Inflammatory macrophage treated with lipopolysaccharide for 4 hours (primary cell): Measurements from ENCODE around the gene TRDN.
"Not testable (repeated sequence)": the region's sequence is repeated elsewhere in the genome, so short reads cannot be mapped to it uniquely, and the experiment has no call there.

ENCODE experiments used
- DNase-seq: peaks from one replicate; pipeline ENCODE4 v3.0.0-alpha.2; 2020

The TRDN gene

DNA sequence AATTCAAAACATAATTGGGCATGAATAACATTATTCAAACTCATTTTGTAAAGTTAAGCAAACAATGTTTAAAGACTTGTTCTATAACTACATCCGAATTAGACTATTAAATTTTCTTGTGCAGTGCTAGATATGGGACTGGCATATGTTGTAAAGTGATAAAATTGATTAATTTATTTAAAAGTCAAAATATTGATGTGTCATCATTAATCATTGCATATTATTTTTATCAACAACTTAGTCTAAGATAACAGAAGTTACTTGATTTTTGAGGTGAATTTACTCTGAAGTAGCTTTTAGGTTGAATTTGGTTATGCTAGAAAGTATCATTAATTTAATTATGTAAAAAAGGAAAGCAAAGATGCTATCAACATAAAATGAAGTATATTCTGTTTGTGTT lies 396.1 kb downstream of the TRDN start:
- no peak for DNase-seq

DNA sequence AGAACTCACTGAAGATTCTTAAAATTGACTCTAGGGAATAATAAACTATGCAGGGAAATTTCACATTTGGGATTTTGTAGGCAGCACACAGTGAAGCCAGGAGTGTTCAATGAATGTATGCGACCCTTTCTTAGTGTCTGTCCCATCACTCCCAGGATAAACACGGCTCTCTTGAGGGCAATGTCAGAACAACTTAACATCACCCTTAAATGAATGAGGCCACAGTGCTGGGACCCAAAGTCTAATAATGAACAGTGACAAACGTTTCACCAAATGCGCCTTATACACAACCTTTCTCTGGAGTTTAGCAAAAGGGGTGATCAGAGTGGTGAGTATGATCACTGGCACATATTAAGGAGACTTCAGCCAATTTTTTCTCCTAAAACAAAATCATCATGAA lies 403.4 kb downstream of the TRDN start:
- no peak for DNase-seq

DNA sequence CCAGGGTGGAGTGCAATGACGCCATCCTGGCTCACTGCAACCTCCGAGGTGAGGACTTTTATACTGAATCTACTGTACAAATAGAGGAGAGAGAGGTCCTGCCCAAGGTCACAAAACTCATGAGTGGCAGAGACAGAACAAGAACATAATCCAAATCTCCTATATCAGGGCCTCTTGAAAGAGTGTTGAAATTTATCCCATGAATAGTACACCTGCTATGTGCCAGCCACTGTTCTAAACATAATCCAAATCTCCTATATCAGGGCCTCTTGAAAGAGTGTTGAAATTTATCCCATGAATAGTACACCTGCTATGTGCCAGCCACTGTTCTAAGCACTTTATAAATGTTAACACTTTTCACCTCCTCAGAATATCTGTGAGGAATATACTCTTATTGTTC lies 409.0 kb downstream of the TRDN start:
- DNase-seq, result not testable (repeated sequence)

DNA sequence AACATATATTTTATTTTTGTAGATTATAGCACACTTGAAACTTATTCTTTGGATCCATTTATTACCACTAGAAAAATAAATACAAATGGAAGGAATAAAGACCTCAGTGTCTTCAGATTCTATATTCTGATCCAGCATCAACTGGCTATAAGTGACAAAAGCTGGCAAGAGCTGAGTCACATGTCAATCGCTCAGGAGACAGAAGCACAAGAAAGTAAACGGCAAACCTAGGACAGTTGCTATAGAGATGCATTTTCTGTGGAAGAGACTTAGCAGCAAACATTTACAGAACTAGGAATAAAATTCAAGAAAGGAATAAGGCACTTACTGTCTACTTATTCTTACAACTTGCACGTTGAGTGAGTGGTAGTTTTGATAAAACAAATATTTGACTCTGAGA lies 410.4 kb downstream of the TRDN start:
- DNase-seq, result no peak

DNA sequence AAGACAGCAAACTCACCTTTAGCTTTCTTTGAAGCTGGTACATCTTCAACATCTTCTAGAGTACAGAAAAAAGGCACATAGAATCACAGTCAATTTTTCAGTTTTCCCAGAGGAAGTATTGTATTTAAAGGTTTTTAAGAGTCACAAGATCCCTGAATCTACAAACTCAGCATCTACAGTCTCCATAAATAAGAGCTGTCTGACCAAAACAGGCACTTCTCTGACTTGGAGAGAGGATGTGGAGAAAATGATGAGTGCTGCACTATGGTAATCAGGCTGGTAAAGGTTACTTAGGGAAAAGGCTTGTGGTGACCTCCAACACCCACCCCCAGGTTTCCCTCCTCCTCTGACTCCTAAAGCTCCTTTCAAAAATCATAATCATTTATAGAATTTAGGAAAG lies 412.7 kb downstream of the TRDN start:
- no peak for DNase-seq

DNA sequence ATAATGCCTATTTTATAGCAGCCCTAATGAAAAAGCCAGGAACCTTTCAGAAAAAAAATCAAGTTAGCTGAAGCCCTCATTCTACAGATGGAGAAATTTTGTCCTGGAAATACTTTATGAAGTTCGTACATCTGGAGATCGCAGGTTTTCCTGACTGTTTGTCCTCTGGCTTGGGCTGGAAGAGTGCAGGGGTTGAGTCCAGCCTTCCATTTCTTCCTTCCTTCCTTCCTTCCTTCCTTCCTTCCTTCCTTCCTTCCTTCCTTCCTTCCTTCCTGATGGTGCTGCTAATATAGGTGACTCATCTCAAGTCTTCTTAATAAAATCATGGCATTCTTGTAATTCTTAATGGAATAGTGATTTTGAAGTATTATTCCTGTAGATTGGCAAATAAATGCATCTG lies 413.3 kb downstream of the TRDN start:
- no peak for DNase-seq

DNA sequence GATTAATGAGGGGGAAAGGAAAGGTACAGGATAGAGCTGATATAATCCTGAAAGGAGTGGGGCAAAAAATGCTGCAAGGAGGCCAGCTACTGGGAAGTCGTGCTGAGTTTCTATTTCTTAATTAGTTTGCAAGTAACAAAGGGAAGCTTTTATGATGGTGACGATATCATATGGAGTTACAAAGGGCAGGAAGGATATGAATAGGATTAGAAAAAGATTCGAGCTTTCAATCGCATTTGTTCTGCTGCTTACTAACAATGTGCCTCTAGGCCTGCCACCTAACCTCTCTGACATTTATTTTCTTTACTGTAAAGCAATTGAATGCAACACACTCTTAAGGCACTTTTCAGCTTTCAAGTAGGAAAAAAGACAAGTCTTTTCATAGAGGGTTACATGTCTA lies 421.5 kb downstream of the TRDN start:
- no peak for DNase-seq

DNA sequence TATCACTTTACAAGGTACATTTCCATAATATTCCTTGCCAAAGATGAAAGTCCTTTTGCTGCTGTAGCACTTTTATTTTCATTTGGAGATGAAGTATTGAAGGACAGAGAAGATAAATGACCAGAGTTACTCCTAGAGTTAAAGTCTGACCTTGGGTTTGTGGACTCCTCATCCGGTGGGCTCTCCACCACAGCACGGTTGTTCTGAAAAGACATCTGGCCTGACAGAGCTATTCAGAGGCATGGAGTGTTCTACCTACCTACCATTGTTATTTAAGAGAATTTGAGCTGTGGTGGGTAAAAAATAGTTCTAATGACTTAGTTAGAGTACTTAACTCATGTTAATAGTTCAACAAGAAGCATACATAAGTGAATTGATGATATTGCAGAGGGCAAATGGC lies 422.3 kb downstream of the TRDN start:
- DNase-seq, result no peak

DNA sequence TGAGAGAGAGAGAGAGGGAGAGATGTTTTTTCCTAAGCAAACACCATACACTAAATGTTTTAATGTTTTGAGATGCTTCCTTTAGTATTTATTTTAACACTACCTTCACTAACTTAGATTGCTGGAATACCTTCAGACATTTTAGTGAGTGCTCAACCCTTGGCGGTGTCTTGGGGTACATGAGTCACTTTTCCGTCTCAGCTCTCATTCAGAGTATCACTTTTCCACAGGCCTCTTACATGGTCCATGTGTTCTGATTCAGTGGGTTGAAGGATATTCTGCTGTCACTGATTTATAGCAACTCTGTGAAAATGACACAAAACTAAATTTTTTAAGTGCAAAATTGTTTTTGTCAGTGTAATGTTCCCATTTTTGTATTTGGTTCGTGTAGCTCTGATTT lies 422.8 kb downstream of the TRDN start:
- DNase-seq, result no peak

DNA sequence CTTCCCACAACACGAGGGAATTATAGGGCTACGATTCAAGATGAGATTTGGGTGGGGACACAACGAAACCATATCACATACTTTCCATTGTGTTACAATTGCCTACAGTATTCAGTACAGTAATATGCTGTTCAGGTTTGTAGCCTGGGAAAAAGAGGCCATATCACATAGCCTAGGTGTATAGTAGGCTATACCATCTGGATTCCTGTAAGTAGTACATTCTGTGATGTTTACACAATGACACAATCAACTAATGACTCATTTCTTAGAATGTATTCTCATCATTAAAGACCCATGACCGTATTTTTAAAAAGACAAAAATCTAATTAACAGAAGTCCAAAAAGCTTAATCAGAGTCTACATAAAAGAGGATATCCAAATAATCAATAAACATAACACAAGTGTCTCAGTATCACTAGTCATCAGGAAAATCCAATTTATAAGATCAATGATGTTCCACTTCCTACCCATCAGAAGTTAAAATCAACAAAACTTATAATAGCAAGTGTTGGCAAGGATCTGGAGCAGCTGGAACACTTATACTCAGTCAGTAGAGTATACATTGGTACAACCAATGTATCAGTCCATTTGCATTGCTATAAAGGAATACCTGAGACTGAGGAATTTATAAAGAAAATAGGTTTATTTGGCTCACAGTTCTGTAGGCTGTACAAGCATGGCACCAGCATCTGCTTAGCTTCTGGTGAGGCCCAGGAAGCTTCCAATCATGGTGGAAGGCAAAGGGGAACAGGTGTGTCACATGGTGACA lies 424.8 kb downstream of the TRDN start:
- DNase-seq, result no peak

DNA sequence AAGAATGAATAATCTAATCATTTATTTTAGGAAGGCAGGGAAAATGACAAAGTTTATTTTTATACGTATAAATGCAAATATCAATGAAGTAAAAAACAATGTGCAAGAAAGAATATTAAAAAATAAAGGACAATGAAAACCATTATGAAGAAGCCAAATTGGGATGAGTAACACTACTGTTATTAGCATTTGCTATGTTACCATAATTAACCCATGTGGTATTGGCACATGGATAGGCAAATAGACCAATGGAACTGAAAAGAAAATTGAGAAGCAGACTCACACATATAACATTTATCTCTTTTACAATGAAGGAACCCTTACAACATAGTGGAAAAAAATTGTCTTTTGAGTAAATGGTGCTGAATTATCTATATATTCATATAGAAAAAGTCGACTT lies 426.1 kb downstream of the TRDN start:
- DNase-seq, result no peak

DNA sequence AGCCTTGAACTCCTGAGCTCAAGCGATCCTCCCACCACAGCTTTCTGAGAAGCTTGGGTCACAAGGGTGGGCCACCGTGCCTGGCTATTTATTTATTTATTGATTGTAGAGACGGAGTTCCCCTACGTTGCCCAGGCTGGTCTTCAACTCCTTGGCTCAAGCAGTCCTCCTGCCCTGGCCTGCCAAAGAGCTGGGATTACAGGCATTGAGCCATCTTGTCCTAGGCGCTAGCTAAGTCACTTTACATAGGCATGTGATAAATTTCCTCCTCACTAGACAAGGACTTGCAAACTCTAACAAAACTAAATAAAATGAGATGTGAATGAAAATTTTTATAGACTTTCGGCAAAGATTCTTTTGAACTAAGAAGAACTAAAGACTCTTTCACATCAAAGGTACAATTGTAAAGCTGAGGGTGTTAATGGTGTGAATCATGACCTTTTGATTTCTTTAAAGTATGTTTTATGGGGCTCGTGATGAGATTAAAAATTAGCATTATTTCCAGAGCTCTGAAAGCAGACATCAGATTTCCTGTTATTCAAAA lies 428.7 kb downstream of the TRDN start:
- no peak for DNase-seq

DNA sequence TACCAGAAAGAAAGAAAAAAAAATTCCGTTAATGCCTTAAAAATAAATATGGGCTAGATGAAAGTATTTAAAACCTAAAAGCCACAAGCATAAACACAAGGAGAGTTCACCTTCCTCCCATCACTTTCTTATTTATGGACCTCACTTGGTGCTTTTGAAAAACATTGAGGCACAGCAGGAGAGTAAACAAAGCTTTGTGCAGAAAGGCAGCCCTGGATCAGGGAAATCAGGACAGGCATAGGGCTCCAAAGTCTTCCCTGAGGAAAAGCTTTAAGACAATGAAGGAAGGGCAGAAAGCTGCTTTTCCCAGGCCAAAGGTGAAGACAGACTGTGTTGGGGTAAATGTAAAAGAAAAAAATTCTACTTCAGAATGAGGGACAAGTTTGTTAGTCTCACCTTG lies 432.8 kb downstream of the TRDN start:
- no peak for DNase-seq

DNA sequence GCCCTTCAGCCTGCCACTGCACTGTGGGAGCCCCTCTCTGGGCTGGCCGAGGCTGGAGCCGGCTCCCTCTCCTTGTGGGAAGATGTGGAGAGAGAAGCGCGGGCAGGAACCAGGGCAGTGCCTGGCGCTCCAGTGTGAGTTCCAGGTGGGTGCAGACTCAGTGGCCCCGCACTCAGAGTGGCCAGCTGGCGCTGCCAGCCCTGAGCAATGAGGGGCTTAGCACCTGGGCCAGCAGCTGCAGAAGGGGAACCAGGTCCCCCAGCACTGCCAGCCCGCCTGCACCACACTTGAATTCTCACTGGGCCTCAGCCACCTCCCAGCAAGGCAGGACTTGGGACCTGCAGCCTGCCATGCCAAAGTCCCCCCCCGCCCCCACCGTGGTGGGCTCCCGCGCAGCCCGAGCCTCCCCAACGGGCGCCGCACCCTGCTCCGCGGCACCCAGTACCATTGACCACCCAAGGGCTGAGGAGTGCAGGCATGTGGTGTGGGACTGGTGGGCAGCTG lies 434.8 kb downstream of the TRDN start:
- DNase-seq, result no peak

DNA sequence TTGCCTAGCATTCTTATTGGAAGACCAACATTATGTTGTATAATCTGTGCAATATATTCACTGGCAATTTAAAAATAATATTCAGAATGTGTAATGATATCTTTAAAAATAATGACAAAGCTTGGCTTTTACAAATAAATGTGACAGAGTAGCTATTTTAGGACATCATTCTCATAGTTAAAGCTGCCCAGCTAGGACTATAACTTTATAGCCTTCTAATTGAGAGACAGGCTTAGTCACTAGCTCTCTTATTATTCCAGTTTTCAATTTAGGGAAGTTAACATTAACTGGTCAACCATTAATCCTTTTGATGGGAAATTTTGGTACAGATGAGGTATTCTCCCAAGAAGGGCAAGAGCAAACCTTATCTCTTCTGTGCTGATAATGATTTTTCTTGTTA lies 443.5 kb downstream of the TRDN start:
- DNase-seq, result no peak

DNA sequence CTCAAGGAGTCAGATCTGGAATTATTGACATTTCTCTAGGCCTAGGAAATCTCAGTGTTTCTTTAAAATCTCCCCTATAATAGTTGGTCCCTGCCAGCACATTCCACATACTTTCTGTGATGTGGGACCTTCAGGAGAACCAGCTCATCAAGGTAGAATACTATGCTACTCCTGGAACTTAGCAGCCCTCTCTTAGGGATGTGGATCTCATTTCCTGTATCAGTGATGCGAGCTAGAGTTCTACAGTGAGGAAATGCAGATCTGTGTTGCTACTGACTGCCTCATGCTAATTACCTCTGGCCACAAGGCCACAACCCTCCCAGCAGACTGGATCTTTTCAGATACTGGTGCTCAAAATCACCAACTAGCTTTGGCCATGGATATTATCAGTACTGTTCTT lies 446.9 kb downstream of the TRDN start:
- no peak for DNase-seq

DNA sequence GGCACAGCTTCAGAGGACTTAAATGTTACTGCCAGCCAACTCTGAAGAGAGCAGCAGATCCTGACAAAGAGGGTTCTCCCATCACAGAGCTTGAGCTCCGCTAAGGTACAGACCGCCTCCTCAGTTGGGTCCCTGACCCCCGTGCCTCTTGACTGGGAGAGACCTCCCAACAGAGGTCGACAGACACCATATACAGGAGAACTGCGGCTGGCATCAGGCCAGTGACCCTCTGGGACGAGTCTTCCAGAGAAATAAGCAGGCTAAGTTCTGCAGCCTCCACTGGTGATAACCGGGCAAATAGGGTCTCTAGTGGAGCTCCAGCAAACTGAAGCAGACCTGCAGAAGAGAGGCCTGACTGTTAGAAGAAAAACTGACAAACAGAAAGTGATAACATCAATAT lies 453.8 kb downstream of the TRDN start:
- DNase-seq, result no peak

DNA sequence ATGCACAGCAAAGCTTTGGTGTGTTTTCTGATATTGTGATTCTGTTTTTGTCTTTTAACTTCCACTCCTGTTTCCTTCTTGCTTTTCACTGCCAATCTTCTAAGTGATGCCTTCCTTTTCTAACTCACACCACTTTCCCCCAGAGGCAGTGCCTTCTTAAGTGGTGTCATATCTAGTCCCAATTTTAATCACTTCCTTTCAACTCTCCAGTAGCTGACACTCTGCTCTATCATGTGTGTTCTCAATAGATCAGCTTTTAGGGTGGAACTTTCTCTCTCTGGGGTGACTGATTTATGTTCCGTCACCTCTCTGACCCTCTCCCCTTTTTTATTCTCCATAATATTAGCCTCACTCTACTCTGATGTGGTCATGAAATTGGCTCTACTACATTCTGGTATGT lies 460.0 kb downstream of the TRDN start:
- DNase-seq, result no peak

DNA sequence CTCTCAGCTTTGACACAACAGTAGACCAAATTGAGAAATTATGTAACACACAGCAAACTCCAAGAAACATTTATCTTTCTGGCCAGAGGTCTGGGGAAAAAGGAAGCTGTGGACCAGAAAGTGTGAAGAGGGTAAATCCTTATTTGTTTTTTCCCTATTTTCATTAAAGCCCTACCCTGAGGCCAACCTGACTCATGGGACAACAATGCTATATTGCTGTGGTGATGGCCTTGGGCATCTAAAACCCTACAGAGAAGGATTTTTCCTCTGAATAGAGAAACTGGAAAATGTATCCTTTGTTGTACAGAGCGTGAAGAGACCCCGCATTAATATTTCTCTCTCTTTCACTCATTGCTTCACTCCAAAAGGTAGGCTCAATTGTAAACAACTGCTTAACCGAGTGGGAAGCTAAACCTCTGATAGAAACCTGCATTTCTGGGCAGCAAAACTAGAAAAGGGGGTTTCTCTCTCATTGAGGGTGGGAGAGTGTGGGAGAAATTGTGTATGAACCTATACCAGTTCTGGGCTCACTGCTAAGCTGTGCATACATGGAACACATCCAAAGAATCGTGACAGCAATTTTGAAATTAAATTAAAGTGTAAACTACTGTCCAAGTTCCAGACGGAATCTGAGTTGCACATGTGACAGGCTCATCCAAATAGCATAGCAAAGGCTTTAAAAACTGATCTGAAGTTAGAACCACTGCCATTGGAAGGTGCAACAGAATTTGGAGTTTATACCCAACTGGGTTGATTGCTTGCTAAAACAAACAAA lies 465.2 kb downstream of the TRDN start:
- DNase-seq, result no peak

DNA sequence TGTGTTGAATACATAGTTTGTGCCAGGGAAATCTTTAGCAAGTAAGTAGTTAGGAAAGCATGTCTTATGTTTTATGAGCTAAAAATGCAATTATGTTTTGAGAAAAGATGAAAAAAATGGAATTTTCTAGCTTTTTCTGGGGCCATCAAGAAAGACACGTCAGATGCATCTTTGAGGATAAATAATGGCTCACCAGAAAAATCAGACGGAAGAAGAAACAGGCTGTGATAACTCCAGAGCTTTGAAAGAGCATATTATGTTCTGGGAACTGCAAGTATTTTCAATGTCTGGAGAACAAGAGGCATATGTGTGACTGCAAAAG lies 467.0 kb downstream of the TRDN start:
- DNase-seq, result no peak

DNA sequence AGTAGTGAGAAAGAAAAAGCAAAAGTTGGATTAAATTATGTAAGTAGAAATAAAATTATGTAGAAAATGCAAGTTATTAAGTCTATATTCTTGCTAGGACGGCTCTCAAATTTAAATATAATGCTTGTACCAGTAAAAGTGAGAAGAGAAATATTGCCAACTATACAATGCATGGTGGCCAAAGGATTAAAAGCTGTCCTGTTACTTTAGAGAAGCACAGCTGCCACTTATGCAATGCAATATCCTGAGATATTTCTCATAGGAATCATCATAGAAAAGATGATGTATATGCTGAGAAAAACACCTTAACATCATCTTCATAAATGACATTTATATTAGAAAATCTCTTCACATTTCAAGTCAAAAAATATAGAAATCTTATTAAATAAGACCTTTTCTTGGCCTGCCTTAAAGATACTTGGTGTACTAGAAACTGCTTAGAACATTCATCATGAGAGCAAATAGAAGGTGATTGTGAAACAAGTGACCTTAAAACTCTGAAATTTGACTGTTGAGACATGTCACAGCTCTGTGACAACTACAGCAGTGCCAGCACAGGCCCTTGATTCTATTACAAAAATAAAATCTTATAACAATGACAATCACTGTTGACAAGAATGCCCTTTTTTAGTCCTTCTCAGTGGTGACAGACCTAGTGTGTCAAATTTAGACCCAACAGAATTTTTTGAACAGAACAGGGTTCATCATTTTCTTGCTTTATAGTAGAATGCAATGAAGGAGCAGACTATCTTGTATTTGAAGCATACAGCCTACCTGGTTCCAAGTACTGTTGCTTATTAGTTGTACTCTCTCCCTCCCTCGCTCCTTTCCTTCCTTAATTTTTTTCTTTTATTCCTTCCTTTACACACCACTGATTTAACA lies 467.6 kb downstream of the TRDN start:
- no peak for DNase-seq

DNA sequence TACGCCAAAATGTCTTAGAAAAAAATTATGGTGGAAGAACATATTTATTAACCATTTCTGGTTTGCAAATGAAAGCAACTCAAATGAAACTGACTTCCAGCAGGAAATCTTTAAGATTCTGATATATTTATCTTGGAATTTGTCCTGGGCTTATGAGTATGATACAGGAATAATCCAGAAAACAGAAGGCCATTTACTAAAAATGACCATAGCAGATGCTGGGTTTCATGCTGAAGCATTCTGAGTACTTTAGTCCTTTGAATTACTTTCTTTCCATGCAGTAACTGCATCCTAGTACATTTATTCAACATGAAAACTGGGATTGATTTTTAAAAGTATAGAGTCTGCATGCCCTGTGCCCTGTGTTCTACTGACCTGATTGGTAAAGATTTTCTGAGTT lies 468.3 kb downstream of the TRDN start:
- DNase-seq, result no peak
